Fibroblast of lung (primary cell): ENCODE data around the gene ZCCHC17.

Experiments
- CTCF ChIP-seq, 2 donors: IDR thresholded peaks in 1 of 2; conservative IDR thresholded peaks in 1 of 2; 1 replicate in 1 of 2; 2 replicates in 1 of 2; pipeline ENCODE4 v1.5.1; 2011 to 2012; ENCODE audit warnings: low read length in 2 of 2, control low read depth in 1 of 2, inconsistent platforms in 1 of 2, low read depth in 1 of 2, mild to moderate bottlenecking in 1 of 2
- EZH2 ChIP-seq: IDR thresholded peaks from 2 replicates; pipeline ENCODE4 v1.5.1; 2012; ENCODE audit warnings: low read length, control low read depth, mild to moderate bottlenecking; ENCODE audit errors: missing control alignments

GRCh38 chr1:31410871-31411270 is 114.0 kb downstream of the ZCCHC17 start:
- TF ChIP-seq CTCF (conservative IDR thresholded peaks at IDR 0.05 in 1 of 2, IDR thresholded peaks at IDR 0.05 in 1 of 2; ENCODE audit: low read depth in 1 of 2, low read length in 2 of 2) (no peak), EZH2 (no peak)
